K562 (cell line): Measurements from ENCODE around the gene TMEM167B. TPM values are rescaled to one million over a fixed set of nuclear protein-coding genes. Genes with fewer than 3 reads are reported as not detected.

Source experiments
- ATF7 ChIP-seq: fragments of 450-650 bp; IDR thresholded peaks from 2 replicates; pipeline ENCODE4 v1.7.1; 2014; ENCODE audit warnings: mild to moderate bottlenecking, moderate library complexity
- CREB1 ChIP-seq, 2 experiments: sonication (generic) in 1 of 2; formaldehyde crosslinking in 1 of 2; IDR thresholded peaks; 2 replicates each; pipeline versions ENCODE4 v1.6.1 to v1.8.0; 2012 to 2022; ENCODE audit warnings: inconsistent platforms in 1 of 2, mild to moderate bottlenecking in 1 of 2, missing genetic modification reagents in 1 of 2, moderate library complexity in 1 of 2
- CTBP1 ChIP-seq: fragments of 450-650 bp; IDR thresholded peaks from 2 replicates; pipeline ENCODE4 v1.6.1; 2016; ENCODE audit warnings: borderline replicate concordance
- E2F3 ChIP-seq: fragments of 250-450 bp; sonication (Bioruptor Pico); IDR thresholded peaks from 2 replicates; pipeline ENCODE4 v1.4.0; 2020; ENCODE audit warnings: mild to moderate bottlenecking
- FIP1L1 ChIP-seq: fragments of 200-400 bp; formaldehyde crosslinking; IDR thresholded peaks from 2 replicates; pipeline ENCODE4 v1.6.1; 2018; ENCODE audit warnings: mild to moderate bottlenecking, low read depth, low read length; ENCODE audit not compliant: poor library complexity, severe bottlenecking
- FOXP1 ChIP-seq: sonication (generic); formaldehyde crosslinking; IDR thresholded peaks from 2 replicates; pipeline ENCODE4 v1.8.0; 2022; ENCODE audit warnings: mild to moderate bottlenecking, missing genetic modification reagents
- HLTF ChIP-seq: fragments of 450-650 bp; IDR thresholded peaks from 2 replicates; pipeline ENCODE4 v1.6.1; 2016
- HNRNPL ChIP-seq: fragments of 200-400 bp; formaldehyde crosslinking; IDR thresholded peaks from 2 replicates; pipeline ENCODE4 v1.6.1; 2017; ENCODE audit warnings: low read depth, mild to moderate bottlenecking, low read length
- RBM15 ChIP-seq: fragments of 200-400 bp; formaldehyde crosslinking; IDR thresholded peaks from 2 replicates; pipeline ENCODE4 v1.6.1; 2018; ENCODE audit warnings: mild to moderate bottlenecking, low read length, moderate library complexity; ENCODE audit not compliant: insufficient read depth
- RBM25 ChIP-seq: fragments of 200-400 bp; formaldehyde crosslinking; IDR thresholded peaks from 2 replicates; pipeline ENCODE4 v1.6.1; 2018; ENCODE audit warnings: low read length, low read depth, moderate library complexity; ENCODE audit not compliant: severe bottlenecking
- SOX6 ChIP-seq: fragments of 450-650 bp; IDR thresholded peaks from 2 replicates; pipeline ENCODE4 v1.6.1; 2014; ENCODE audit warnings: mild to moderate bottlenecking
- TSC22D4 ChIP-seq: fragments of 450-650 bp; IDR thresholded peaks from 2 replicates; pipeline ENCODE4 v1.6.1; 2016; ENCODE audit warnings: missing genetic modification characterization, missing biosample characterization, control low read depth
- ZFP36 ChIP-seq: fragments of 150-350 bp; IDR thresholded peaks from 2 replicates; pipeline ENCODE4 v1.6.1; 2018; ENCODE audit warnings: low read length, low read depth; ENCODE audit not compliant: partially characterized antibody
- ZNF75A ChIP-seq: fragments of 450-650 bp; formaldehyde crosslinking; IDR thresholded peaks from 2 replicates; pipeline ENCODE4 v1.4.0; 2020; ENCODE audit warnings: mild to moderate bottlenecking
- polyA plus RNA-seq, 8 experiments: library from polyadenylated mRNA; depleted of rRNA in 4 of 8; stranded (reverse) in 5 of 8; unstranded in 3 of 8; fragments of >200 nt; fragmentation: Nextera tagmentation in 2 of 8; fragmentation: Illumina TruSeq in 1 of 8; extraction: Ambion mirVana in 2 of 8; extraction: Trizol in 1 of 8; gene quantifications; 2 replicates each; pipeline versions ENCODE4 v1.2.1 to v1.2.3, GENCODE V29; 2011 to 2014; ENCODE audit warnings: inconsistent platforms in 1 of 8, missing spikeins in 1 of 8
- total RNA-seq, 7 experiments: library from RNA; depleted of rRNA in 6 of 7; stranded (reverse); fragments of >200 nt in 6 of 7; fragmentation: Illumina TruSeq in 2 of 7; extraction: Trizol in 2 of 7; gene quantifications; 2 replicates each; pipeline versions ENCODE4 v1.2.1 to v1.2.3, GENCODE V29; 2011 to 2021; ENCODE audit warnings: low replicate concordance in 1 of 7
- TF ChIP-seq, protein P1 (sequence below), 2 experiments: fragments of 250-450 bp in 1 of 2; fragments of 450-650 bp in 1 of 2; sonication (Bioruptor Pico) in 1 of 2; IDR thresholded peaks; 2 replicates each; pipeline versions ENCODE4 v1.6.1 to v1.8.0; 2016 to 2021; ENCODE audit warnings: mild to moderate bottlenecking in 2 of 2, moderate library complexity in 2 of 2, missing compliant biosample characterization in 1 of 2, missing genetic modification characterization in 1 of 2
- TF ChIP-seq, protein P2 (sequence below): sonication (generic); formaldehyde crosslinking; IDR thresholded peaks from 2 replicates; pipeline ENCODE4 v1.8.0; 2022; ENCODE audit warnings: mild to moderate bottlenecking, missing genetic modification reagents, borderline replicate concordance
- TF ChIP-seq, protein P3 (sequence below): sonication (generic); formaldehyde crosslinking; IDR thresholded peaks from 2 replicates; pipeline ENCODE4 v1.8.0; 2022; ENCODE audit warnings: missing genetic modification reagents, mild to moderate bottlenecking, borderline replicate concordance
- TF ChIP-seq, protein P4 (sequence below): fragments of 450-650 bp; IDR thresholded peaks from 2 replicates; pipeline ENCODE4 v1.6.1; 2018; ENCODE audit warnings: mild to moderate bottlenecking, low read depth; ENCODE audit not compliant: partially characterized antibody
- TF ChIP-seq, protein P5 (sequence below): sonication (generic); formaldehyde crosslinking; IDR thresholded peaks from 2 replicates; pipeline ENCODE4 v1.8.1; 2023; ENCODE audit warnings: mild to moderate bottlenecking, missing genetic modification reagents

TMEM167B gene
- total and polyA plus RNA-seq, 9 of the 15 experiments (the other 6 are each of a cell fraction or from before 2014, with no cell fraction given): 17.2 to 36.4 (median 32.2) TPM

DNA sequence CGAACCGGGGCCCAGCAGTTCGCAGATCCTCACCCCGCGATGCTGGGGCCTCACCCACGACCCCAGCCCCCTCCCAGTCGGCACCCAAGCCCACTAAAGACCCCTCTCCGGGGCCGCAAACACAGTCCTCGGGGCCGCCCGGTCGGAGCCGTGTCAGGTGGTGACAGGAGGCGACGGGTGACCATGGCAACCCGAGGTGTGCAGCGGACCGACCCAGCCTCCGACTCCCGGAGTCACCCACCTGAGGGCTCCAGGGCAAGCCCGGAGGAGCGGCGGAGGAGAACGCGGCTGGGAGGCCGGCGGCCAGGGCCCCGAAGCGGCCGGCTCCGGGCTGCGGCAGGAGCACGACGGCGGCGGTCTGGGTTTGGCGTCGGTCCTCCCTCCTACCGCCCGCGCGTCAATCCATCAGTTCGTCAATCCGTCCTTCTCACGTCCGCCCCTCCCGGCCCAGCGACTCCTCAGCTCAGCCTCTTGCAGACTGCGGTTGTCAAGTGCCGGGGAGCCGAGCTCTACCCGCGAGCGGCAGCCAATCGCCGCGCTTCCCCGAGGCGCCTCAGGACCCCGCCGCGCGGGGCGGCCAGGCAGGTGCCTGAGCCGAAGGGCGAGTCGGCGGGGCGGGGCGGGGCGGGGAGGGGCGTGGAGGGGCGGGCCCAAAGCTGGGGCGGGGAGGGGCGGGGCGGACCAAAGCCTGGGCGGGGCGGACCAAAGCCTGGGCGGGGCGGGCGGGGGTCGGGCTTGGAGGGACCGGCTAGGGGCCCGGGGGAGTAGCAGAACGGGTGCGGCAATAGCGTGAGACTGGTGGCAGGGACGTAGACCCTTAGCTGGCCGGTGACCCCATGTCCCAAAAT is 48.7 kb upstream of the TMEM167B start, which contains the start of gene WDR47 (continued):
- TF ChIP-seq, protein P1, sequence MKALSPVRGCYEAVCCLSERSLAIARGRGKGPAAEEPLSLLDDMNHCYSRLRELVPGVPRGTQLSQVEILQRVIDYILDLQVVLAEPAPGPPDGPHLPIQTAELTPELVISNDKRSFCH (CRISPR knock-in tag; IDR thresholded peaks at IDR 0.05): no peak
- TF ChIP-seq, protein P1 (tag; IDR thresholded peaks at IDR 0.05): peak; percentile 51; the same call in 1 of the 2 replicates
- TF ChIP-seq HLTF (peak; percentile 17; the same call in 1 of the 2 replicates), CREB1 (IDR thresholded peaks at IDR 0.05) (peak; percentile 60), CREB1 (CRISPR knock-in tag; IDR thresholded peaks at IDR 0.05) (peak; percentile 71; the same call in 1 of the 2 replicates), FOXP1 (peak; percentile 52; the same call in 1 of the 2 replicates), RBM15 (no peak), TSC22D4 (tag) (no peak), HNRNPL (0 out of 2 replicates have a peak, but pooled peaks have one; percentile 15), SOX6 (peak; percentile 62; the same call in 1 of the 2 replicates), ATF7 (peak; percentile 64; the same call in 1 of the 2 replicates), ZNF75A (CRISPR knock-in tag) (no peak), E2F3 (CRISPR knock-in tag) (peak; percentile 79), ZFP36 (peak; percentile 97), CTBP1 (peak; percentile 97), RBM25 (no peak), FIP1L1 (peak; percentile 70)
- TF ChIP-seq, protein P2, sequence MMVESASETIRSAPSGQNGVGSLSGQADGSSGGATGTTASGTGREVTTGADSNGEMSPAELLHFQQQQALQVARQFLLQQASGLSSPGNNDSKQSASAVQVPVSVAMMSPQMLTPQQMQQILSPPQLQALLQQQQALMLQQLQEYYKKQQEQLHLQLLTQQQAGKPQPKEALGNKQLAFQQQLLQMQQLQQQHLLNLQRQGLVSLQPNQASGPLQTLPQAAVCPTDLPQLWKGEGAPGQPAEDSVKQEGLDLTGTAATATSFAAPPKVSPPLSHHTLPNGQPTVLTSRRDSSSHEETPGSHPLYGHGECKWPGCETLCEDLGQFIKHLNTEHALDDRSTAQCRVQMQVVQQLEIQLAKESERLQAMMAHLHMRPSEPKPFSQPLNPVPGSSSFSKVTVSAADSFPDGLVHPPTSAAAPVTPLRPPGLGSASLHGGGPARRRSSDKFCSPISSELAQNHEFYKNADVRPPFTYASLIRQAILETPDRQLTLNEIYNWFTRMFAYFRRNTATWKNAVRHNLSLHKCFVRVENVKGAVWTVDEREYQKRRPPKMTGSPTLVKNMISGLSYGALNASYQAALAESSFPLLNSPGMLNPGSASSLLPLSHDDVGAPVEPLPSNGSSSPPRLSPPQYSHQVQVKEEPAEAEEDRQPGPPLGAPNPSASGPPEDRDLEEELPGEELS: no peak
- TF ChIP-seq, protein P3, sequence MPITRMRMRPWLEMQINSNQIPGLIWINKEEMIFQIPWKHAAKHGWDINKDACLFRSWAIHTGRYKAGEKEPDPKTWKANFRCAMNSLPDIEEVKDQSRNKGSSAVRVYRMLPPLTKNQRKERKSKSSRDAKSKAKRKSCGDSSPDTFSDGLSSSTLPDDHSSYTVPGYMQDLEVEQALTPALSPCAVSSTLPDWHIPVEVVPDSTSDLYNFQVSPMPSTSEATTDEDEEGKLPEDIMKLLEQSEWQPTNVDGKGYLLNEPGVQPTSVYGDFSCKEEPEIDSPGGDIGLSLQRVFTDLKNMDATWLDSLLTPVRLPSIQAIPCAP: no peak
- TF ChIP-seq, protein P4, sequence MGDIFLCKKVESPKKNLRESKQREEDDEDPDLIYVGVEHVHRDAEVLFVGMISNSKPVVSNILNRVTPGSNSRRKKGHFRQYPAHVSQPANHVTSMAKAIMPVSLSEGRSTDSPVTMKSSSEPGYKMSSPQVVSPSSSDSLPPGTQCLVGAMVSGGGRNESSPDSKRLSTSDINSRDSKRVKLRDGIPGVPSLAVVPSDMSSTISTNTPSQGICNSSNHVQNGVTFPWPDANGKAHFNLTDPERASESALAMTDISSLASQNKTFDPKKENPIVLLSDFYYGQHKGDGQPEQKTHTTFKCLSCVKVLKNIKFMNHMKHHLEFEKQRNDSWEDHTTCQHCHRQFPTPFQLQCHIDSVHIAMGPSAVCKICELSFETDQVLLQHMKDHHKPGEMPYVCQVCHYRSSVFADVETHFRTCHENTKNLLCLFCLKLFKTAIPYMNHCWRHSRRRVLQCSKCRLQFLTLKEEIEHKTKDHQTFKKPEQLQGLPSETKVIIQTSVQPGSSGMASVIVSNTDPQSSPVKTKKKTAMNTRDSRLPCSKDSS: no peak
- TF ChIP-seq, protein P5, sequence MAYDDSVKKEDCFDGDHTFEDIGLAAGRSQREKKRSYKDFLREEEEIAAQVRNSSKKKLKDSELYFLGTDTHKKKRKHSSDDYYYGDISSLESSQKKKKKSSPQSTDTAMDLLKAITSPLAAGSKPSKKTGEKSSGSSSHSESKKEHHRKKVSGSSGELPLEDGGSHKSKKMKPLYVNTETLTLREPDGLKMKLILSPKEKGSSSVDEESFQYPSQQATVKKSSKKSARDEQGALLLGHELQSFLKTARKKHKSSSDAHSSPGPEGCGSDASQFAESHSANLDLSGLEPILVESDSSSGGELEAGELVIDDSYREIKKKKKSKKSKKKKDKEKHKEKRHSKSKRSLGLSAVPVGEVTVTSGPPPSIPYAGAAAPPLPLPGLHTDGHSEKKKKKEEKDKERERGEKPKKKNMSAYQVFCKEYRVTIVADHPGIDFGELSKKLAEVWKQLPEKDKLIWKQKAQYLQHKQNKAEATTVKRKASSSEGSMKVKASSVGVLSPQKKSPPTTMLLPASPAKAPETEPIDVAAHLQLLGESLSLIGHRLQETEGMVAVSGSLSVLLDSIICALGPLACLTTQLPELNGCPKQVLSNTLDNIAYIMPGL: 0 out of 2 replicates have a peak, but pooled peaks have one; percentile 23
